Lung (tissue), 12 donors: ENCODE data around the gene FOXP1. TPM values are rescaled to one million over a fixed set of nuclear protein-coding genes. Genes with fewer than 3 reads are reported as not detected.

Experiments used
- ATAC-seq: fragments of 200-7000 bp; cut with Tn5 transposase; one replicate; pipeline ENCODE4 v1.9.1; 2020; ENCODE audit warnings: moderate number of reproducible peaks; ENCODE audit not compliant: insufficient read depth, low FRiP score
- DNase-seq, 3 donors: peaks; one replicate each; pipeline ENCODE4 v3.0.0-alpha.2; 2013 to 2017
- H3K27ac ChIP-seq, 2 donors: one replicate each; pipeline ENCODE4 v1.5.1; 2013; ENCODE audit warnings: mild to moderate bottlenecking in 2 of 2, moderate library complexity in 2 of 2, control low read depth in 1 of 2, inconsistent platforms in 1 of 2, low read depth in 1 of 2, low read length in 1 of 2
- H3K27me3 ChIP-seq, 3 donors: one replicate each; pipeline ENCODE4 v1.5.1; 2013; ENCODE audit warnings: low read length in 2 of 3; ENCODE audit not compliant: control insufficient read depth in 3 of 3, insufficient read depth in 3 of 3
- H3K36me3 ChIP-seq, 4 donors: one replicate each; pipeline ENCODE4 v1.5.1; 2013; ENCODE audit warnings: low read length in 4 of 4, mild to moderate bottlenecking in 1 of 4, moderate library complexity in 1 of 4; ENCODE audit not compliant: control insufficient read depth in 4 of 4, insufficient read depth in 4 of 4
- H3K4me1 ChIP-seq, 5 donors: one replicate each; pipeline ENCODE4 v1.5.1; 2013; ENCODE audit warnings: low read length in 5 of 5, mild to moderate bottlenecking in 2 of 5, moderate library complexity in 1 of 5; ENCODE audit not compliant: control insufficient read depth in 5 of 5, insufficient read depth in 5 of 5
- H3K4me3 ChIP-seq: one replicate; pipeline ENCODE4 v1.5.1; 2013; ENCODE audit warnings: mild to moderate bottlenecking, control low read depth, moderate library complexity
- H3K9ac ChIP-seq, 2 donors: one replicate each; pipeline ENCODE4 v1.5.1; 2013; ENCODE audit warnings: low read length in 2 of 2, control low read depth in 1 of 2; ENCODE audit not compliant: insufficient read depth in 1 of 2
- H3K9me3 ChIP-seq, 4 donors: one replicate each; pipeline ENCODE4 v1.5.1; 2013; ENCODE audit warnings: low read length in 3 of 4, mild to moderate bottlenecking in 1 of 4, moderate library complexity in 1 of 4; ENCODE audit not compliant: control insufficient read depth in 4 of 4, insufficient read depth in 3 of 4
- WGBS, 2 donors: extraction: QIAGEN DNeasy Blood & Tissue Kit; methylation state at CpG; one replicate each; pipeline ENCODE4 v1.1.7; 2013; 5-methylcytosine and 5-hydroxymethylcytosine counted together
- polyA plus RNA-seq, 2 donors: library from polyadenylated mRNA; stranded (reverse); fragments of 200-250 nt; gene quantifications; one replicate each; pipeline ENCODE4 v1.2.1, GENCODE V29; 2013
- total RNA-seq, 2 donors: library from RNA; depleted of rRNA in 1 of 2; stranded (reverse); fragments of >200 nt in 1 of 2; gene quantifications; one replicate each; pipeline ENCODE4 v1.2.1, GENCODE V29; 2014 to 2021
- TF ChIP-seq, protein P1 (sequence below): IDR thresholded peaks from 2 replicates; pipeline ENCODE4 v1.5.1; 2012; ENCODE audit warnings: mild to moderate bottlenecking; ENCODE audit errors: control extremely low read depth, extremely low read depth
- donor health status: control.
- donor health status: control.
- donor health status: Bipolar disorder and iron deficiency.
- donor health status: healthy.
- donor health status: DM: yes; HTN: yes; CAD: no.

The FOXP1 gene
- total and polyA plus RNA-seq, 4 donors = 13.8 to 287 (median 73.9) TPM

DNA sequence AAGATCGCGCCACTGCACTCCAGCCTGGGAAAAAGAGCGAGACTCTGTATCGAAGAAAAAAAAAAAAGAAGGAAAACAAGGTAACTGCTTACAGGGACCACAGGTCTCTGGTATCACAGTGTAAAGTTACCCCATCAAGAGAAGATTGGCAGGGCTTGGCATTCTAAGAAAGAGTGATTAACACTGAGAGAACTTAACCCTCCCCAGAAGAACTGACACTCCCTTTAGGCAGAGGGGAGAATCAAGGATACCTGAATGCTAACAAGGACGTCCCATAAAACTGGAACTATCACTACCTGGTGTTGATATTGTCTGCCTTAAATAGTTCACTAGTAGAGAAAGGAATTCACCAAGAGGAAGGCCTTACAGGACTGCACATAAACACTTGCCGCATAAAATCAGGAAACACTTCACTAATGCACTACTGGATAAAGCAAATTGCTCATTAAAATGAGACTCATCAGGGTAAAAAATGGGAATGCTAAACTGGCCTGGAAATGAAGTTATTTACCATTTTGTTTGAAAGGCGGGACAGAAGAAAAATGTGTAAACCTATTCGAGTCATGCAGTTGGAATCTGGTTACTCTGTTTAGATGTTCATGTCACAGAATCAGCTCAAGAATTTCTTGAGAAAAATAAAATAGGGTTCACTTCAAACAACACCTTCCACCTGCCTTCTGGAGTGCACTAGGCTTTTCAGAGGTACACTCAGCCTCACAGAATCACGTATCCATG is 121.6 kb downstream of the FOXP1 start:
- H3K9ac ChIP-seq = no peak overlapping the region
- H3K4me3 ChIP-seq = no peak overlapping the region
- peaks cover 0 to 9% (median 3%) of the 10 kb centered on the region in 5 donors for H3K4me1 ChIP-seq
- H3K27me3 ChIP-seq = no peaks in the 10 kb centered on the region
- no peak overlapping the region for H3K27ac ChIP-seq
- ATAC-seq (no peak), DNase-seq (no peak)
- 79 to 83% methylated on average over 9 of the region's 9 CpGs for WGBS, 2 donors
- TF ChIP-seq, protein P1, sequence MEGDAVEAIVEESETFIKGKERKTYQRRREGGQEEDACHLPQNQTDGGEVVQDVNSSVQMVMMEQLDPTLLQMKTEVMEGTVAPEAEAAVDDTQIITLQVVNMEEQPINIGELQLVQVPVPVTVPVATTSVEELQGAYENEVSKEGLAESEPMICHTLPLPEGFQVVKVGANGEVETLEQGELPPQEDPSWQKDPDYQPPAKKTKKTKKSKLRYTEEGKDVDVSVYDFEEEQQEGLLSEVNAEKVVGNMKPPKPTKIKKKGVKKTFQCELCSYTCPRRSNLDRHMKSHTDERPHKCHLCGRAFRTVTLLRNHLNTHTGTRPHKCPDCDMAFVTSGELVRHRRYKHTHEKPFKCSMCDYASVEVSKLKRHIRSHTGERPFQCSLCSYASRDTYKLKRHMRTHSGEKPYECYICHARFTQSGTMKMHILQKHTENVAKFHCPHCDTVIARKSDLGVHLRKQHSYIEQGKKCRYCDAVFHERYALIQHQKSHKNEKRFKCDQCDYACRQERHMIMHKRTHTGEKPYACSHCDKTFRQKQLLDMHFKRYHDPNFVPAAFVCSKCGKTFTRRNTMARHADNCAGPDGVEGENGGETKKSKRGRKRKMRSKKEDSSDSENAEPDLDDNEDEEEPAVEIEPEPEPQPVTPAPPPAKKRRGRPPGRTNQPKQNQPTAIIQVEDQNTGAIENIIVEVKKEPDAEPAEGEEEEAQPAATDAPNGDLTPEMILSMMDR = no peak
- H3K9me3 ChIP-seq = no peaks in the 10 kb centered on the region
- H3K36me3 ChIP-seq = no peaks in the 10 kb centered on the region

DNA sequence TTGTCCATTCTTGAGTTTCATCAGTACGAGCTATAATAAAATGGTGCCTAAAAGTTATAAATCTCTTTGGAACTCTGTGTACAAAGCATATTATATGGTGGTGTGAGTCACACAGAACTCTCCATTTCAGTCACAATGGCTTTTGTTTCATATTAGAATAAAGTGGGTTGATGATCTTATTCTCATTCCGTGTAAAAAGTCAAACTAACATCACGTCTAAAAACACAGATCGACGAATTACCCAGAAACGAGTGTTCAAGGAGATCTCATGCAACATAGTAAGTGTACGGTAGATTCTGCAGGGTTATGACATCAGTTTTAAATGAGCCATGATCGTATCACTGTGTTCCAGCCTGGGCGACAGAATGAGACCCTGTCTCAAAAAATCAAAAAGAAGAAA is 122.4 kb downstream of the FOXP1 start:
- no peak overlapping the region for H3K4me3 ChIP-seq
- ATAC-seq = no peak
- TF ChIP-seq, protein P1 = no peak

DNA sequence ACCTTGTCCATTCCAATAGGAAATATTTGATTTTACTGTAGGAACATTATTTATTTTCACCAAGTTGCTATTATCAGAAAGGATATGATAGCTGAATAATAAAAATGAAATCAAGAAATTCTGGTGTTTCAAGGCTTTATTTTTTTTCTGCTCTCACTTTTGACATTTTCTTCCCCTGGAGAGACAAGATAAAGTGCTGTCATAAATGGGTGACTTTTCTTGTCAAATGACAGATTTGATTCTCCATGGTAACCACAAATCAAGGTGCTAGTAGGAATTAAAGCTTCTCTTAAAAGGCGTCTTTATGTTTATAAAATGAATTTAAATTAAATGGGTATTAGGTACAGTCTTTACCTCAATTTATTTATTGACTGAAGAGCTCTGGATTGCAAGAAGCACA is 124.6 kb downstream of the FOXP1 start:
- H3K9ac ChIP-seq = no peak overlapping the region
- no peak overlapping the region for H3K4me3 ChIP-seq
- DNase-seq (no peak), ATAC-seq (no peak)
- peaks cover 6 to 18% (median 9%) of the 10 kb centered on the region in 5 donors for H3K4me1 ChIP-seq
- H3K9me3 ChIP-seq = no peaks in the 10 kb centered on the region
- 86 to 97% methylated on average over 1 of the region's 1 CpG for WGBS, 2 donors
- no peaks in the 10 kb centered on the region for H3K27me3 ChIP-seq
- H3K27ac ChIP-seq = no peak overlapping the region
- TF ChIP-seq, protein P1 = no peak
- H3K36me3 ChIP-seq = no peaks in the 10 kb centered on the region

More for the DNA sequence above, 122.4 kb downstream of the FOXP1 start:
- DNase-seq = no peak
- no peak overlapping the region for H3K27ac ChIP-seq
- no peaks in the 10 kb centered on the region for H3K9me3 ChIP-seq
- H3K27me3 ChIP-seq = no peaks in the 10 kb centered on the region
- H3K9ac ChIP-seq = no peak overlapping the region
- WGBS, 2 donors = 87 to 95% methylated on average over 9 of the region's 9 CpGs
- no peaks in the 10 kb centered on the region for H3K36me3 ChIP-seq
- H3K4me1 ChIP-seq = peaks cover 0 to 9% (median 7%) of the 10 kb centered on the region in 5 donors
